HG02678 (cell line): Measurements from ENCODE around the gene TMIE.

Experiments
- ATAC-seq: cut with Tn5 transposase; IDR thresholded peaks from one replicate; pipeline ENCODE4 v1.9.1; 2021; ENCODE audit warnings: mild to moderate bottlenecking, moderate library complexity; ENCODE audit not compliant: unreplicated experiment

TMIE gene

DNA sequence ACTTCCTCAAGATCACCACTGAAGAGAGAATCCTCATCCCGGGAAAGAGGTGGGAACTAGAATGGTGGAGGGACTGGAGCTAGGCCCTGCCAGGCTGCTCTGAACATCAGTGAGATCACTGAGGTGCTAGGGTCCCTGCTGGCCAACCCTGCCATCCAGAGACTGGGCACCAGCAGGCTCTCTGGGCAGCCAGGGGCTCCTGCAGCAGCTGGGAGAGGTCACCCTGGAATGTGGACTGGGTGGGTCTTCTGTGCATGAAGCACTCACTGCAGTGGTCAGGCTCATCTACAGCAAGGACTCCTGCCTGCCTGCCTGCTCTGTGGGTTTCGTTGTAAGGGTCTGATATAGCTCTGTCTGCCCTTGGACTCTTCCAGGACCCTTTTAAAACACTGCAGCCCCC, 32.6 kb upstream of the TMIE start:
- no peak for ATAC-seq

DNA sequence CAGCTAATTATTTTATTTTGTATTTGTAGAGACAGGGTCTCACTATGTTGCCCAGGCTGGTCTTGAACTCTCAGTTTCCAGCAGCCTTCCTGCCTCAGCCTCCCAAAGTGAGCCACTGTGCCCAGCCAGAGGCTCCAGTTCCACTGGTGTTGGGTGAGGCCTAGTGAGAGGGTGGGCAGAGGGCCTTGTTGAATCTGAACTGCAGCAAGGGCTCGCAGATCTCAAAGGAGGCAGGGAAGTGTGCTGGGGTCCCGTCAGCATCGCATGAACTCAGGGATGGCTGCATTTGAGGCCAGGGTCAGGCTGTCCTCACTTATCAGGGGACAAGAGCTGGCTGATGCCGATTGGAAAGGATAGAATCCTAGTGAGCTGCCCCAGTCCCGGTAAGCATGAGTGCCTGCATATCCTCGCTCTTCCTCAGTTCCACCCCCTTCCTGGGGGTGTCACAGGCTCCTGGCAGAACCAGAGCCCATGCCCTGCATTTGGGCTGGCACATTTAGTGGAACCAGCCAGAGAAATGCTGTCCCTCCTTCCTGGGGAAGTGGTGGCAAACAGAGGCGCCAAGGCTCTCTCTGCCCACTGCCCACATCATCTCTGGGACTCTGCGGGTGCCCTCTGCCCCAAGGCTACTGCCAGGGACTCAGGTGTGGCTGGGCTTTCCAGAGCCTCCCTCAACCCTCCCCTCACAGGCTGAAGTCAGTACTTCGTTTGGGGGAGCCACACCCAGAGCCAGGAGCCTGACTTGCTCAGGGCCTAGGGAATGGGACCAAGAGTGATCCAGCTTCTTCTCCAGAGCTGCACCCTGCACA, 31.8 kb upstream of the TMIE start:
- ATAC-seq, result no peak

DNA sequence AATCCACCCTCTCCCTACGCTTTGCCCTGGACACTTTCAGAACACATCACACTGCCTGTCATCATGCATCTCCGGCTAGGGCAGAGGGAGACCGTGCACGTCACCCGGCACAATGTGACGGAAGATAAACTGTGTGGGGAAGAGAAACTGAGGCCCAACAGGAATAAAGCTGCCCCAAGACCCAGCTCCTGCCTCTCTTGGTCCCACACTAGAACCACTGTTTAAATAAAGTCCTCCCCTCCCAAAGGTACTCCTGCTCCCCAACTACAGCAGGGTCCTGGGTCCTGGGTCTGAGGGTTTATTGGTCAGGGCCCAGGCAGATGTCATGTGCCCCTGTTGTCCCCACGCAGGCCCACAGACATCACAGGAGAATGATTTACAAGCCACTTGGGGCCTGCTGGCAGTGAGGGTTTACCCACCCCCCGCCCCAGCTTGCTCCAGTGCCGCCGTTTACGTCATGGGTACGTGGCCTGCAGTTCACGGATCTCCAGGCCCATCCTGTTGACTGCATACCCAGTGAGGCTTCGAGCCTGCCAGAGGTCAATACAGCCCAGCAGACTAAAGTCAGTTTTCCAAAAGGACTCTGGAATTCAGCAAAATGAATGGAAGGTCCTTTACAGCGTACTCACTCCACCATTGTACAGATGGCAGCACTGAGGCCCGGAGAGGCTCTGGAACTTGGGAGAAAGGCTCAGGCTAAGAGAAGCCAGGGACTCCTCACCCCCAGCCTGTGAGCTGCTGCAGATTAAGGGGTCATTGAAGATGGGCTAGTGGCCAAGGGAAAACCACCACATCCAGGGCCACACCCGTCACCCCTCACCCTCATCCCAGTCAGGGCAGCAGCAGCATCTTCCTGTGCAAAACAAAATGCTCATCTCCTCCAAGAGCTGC, 30.9 kb upstream of the TMIE start:
- ATAC-seq, result no peak

DNA sequence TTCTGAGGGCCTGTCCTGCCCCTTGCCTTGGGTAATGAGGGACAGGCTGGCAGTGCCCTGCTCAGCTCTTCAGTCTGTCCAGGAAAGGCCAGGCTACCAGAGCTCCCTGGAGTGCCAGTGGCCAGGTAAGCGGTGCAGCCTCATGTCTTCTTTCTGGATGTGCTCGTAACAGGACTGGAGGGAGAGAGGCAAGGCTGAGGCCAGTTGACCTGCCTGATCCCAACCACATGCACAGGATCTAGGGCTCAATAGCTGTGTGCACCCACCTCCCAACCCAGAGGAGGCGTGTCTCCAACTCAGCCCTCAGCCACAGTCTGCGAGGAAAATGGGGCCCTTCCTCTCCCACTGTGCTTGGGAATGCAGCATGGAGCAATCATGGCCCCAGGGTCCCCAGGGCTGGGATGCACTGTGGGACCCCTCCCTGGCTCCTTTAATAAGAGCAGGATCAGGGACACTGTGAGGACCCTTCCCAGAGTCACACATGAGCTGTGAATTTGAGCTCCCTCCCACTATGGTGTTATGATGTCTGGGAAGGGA, 30.2 kb upstream of the TMIE start:
- ATAC-seq, result no peak

DNA sequence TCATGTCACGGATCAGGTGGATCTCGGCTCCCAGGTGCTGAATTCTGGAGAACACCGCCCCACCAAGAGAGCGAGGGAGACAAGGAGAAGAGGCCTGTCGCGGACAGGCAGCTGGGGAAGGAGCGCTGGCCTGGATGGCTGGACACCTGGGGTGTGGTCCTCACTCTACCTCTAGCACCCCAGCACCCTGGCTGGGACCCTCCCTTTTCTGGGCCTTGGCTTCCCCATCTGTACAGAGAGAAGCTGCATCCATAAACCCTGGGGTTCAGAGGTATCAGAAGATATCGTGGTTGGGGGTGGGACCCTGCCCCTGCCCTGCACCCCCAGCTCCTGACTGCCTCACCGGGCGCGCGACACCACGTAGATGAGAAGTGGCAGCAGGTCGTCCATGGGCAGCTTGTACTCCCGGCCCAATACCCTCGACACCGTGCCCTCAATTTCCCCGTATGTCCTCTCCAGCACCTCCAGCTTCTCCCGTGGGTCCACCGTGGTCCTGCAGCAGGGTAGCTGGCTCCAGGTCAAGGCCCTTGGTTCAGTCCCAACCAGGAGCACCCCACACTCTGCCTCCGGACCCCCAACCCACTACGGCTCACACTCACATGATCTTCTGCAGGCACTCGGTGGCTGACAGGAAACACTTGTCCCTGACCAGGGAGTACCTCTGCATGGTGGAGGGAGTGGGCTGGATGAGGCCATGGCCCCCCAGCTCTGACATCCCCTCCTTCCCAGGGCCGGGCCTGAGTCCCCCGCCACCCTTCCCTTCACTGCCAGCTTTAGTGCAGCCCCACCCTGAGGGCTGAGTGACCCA, 29.4 kb upstream of the TMIE start:
- no peak for ATAC-seq

DNA sequence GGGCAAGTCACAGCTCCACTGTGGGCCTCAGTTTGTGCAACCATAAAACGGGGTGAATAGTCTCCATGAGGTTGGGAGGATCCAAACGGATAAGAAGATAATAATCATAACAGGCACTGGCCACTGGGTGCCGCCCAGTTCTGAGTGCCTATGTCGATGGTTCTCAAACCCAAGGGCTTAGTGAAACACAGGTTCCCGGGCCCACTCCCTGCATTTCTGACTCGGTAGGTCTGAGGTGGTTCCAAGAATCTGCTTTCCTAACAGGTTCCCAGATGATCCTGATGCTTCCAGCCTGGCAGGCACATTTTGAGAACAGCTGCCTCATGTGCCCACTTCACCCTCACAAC, 28.9 kb upstream of the TMIE start:
- no peak for ATAC-seq

DNA sequence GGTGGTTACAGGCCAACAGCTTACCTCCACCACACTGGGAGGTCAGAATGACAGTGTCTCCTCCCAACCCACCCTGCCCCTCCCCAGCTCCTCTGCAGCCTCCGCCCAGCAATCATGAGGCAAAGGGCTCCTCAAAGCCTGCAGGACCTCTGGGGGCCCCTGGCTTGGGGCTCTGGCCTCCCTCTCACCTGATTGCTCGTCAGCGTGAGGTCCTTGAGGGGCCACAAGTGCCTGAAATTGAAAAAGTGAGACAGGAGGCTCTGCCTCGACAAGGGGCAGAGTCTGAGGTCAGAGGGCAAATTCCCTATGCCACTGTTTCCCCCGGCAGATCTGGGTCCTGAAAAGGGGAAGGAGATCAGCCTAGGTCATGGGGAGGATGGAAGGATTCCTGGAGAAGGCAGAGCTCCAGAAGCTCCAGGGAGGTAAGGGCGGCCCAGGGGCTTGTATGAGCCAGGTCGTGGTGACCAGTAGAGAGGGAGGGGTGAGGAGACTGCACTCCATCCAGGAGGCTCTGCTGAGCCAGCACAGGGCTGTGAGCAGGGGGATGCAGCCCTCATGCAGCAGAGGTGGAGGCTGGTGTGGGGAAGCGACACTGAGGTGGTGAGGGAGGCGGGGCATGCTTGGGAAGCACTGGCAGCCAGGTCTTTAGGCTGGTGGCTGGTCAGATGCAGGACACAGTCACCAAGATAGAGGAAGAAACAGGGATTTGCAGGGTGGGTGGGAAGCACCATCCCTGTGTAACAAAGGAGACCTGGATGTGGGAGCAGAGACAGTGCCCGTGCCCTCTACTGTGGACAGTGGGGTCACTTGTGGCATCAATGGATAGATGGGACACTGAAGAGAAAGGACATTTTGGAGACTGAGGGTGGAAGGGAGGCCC, 27.8 kb upstream of the TMIE start:
- no peak for ATAC-seq

DNA sequence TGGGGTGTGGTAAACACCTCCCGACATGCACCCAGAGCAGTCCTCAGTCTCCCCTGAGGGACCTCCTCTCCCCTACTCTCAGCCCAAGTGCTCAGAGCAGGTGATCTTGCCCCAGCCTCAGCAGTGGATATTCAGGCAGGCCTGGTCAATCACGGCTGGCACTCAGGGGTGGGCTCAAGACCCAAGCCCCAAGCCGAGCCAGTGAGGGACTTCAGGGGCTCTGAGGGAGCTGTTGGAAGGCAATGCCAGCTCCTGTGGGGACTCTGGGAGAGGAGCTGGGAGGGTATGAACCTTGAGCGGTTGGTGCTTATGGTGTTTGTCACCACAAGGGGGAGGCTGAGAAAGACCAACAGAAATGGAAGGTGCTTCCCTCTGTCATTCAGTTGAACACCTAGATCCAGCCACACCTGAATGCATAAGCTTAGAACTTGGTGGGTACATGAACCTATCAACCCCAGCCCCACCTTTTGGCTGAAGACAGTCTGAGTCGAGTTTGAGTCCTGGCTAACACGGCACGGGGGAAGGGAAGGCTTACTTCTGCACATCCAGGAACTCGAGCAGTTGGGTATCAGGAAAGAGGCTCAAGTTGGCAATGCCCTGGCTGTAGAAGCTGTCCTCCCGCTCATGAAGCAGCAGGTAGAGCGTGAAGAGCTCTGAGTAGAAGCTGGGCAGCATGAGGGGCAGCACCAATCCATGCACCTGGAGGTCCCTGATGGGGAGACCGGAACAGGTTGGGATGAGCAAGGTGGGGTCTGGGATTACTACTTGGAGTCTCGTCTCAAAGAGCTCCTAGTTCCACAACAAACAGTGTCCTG, 27.0 kb upstream of the TMIE start:
- no peak for ATAC-seq

DNA sequence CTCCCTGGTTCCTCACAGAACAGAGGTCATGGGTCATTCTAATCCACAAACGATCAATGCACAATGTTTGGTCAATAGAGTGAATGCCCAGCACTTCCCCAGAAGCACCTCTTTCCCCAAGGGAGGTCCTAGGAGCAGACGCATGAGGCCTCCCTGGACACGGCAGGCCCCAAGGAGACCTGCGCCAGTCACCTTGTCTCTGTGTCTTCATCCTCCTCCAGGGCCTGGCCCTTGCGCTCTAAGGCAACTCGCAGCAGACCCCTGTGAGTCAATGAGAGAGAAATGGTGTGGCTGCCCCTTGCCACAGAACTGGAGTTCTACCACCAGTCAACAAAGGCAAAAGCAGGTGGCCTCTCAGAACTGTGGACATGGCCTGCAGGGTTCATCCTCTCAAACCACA, 25.8 kb upstream of the TMIE start:
- ATAC-seq, result no peak

DNA sequence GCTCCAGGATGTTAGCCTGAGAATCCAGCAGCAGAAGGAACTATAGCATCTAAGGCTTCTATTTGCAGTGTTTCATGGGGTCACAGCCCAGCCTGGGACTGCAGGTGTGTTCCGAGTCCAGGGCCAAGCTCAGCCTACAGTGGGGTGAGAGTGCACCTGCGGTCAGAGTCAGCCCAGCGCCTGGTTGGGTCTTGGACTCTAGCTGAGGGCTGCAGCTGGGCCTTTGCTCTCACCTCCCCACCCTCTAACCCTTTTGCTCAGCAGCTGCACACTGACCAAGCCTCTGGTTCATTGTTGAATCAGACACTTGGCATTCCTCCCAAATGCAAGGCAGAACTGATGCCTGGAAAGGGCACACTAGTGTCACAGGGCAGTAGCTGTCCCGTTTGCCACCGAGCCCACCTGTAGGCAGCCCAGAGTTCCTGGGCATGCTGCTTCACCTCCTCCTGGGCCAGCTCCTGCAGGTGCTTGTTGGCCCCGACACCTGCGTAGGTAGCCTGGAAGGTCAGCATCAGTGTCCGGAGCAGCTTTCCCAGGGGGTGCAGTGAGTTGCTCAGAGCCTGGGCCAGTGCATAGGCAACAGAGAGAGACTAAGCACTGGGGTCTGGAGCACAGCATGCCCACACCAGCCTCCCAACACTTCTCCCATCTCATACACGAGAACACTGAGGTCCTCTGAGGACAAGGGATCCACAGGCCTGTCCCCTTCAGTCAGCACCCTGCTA, 25.2 kb upstream of the TMIE start:
- ATAC-seq, result no peak

DNA sequence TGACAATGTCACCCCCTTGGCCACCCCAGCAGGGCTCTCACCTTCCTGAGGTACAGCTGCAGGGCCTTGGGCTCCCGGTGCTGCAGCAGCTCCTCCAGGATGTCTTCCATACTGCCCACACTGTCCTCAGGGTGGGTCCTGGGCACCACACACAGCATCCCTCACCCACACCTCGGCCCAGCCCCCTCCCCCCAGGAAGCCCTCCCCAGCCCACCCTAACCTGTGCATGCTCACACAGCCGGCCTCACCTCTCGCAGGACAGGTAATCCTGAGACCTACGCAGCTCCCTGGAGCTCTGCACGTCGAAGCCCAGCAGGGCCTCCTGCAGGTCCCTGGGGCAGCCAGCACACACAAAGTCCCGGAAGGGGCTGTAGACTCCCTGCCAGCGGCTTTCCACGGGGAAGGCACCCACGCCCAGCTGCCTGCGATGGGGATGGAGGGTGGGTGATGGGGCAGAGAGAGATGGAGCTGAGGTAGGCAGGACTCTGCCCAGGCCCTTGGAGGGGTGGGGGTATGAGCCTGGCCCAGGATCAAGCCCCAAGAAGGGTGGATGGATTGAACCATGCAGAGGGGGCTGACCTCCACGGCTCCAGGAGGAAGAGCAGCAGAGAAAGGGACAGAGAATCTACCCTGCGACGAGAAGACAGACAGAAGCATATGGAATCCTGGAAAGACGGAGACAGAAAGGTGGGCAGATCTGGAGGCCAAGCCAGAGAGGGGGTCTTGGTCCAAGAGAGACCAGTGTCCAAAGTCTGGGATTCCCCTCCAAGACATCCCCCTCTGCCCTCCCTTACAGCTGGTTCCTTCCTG, 24.4 kb upstream of the TMIE start:
- ATAC-seq, result no peak

DNA sequence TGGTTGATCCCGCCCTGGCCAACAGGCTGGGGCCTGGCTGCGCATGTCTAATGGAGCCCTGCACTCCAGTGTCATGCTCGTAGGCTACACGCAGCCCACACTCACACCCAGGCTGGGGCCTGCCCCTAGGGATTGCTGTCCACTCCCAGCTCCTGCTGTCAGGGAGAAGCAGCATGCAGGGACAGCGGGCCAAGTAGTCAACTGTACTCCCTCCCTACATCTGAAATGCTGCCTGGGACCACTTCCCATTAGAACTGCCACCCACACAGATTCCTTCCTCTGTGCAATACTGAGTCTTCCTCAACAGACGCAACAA, 23.8 kb upstream of the TMIE start:
- no peak for ATAC-seq

DNA sequence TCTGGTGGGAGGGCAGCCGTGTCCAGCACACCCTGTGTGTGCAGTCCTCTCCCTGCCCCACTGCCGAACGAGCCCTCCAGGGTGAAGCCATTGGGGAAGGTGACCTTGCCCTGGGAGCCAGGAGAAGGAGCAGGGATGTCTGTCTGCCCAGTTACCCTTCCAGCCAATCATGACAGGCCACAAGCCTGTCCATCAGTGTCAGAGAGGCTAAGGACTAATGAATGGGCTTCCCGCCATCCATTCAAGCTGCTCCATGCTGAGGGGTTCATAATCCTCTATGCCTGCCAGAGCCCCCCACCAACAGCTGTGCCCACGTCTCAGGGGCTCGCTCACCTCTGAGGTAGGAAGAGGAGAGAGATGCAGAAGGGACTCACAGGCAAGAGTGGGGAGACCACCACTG, 22.9 kb upstream of the TMIE start:
- no peak for ATAC-seq

DNA sequence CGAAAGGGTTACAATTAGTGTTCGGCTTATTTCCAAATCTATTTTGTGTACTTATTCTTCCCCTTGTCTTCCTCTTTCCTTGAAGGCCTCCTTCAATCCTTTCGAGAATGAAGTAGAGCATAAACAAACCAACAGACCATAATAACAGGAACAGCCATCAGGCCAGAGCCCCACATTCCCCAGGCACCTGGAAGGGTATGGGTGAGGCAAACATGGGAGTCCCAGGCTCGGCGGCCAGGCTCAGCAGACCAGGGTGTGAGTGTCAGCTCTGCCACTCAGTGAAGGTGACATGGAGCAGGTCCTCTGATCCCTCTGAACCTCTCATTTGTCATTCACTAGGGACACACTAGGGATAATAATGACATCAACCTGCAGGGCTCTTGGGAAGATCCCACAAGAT, 21.5 kb upstream of the TMIE start:
- ATAC-seq, result no peak

DNA sequence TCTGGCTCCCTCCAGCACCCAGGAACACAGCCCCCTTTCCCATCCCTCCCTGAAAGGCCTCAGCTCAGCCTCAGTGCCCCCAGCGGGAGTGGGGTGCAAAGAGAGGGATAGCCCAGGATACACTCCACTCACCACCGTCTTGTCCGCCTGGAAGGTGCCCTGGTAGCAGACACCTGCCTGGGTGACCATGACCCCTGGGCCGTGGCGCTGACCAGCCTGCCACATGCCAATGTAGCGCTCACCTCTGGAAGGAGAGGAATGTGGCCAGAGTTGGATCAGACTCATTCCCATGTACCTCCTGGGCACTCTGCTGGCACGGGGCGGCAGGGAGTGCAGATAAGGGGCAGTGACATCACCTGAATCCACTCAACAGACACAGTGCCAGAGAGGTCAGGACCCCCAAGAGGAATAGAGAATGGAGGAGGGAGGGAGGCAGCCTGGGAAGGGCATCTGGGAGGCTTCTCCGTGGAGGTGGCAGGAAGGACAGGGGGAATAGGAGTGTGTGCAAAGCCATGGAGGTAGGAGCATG, 20.8 kb upstream of the TMIE start:
- ATAC-seq, result no peak

DNA sequence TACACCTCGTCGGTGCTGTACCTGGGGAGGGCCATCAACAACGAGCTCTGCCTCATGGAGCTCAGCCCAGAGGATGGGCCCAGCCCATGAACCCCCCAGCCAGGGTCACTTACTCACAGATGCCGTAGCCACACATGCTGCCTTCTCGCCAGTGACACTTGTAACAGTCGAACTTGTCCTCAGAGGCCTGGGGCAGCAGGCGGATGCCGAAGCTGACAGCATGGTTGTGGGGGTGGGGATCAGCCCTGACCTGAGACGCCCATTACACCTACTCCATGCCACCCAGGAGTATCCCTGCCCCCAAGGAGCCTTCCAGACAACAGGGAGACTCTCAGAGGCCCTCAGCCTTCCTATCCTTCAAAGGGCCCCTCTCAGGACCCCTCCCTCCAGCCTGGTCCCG, 19.8 kb upstream of the TMIE start:
- no peak for ATAC-seq

DNA sequence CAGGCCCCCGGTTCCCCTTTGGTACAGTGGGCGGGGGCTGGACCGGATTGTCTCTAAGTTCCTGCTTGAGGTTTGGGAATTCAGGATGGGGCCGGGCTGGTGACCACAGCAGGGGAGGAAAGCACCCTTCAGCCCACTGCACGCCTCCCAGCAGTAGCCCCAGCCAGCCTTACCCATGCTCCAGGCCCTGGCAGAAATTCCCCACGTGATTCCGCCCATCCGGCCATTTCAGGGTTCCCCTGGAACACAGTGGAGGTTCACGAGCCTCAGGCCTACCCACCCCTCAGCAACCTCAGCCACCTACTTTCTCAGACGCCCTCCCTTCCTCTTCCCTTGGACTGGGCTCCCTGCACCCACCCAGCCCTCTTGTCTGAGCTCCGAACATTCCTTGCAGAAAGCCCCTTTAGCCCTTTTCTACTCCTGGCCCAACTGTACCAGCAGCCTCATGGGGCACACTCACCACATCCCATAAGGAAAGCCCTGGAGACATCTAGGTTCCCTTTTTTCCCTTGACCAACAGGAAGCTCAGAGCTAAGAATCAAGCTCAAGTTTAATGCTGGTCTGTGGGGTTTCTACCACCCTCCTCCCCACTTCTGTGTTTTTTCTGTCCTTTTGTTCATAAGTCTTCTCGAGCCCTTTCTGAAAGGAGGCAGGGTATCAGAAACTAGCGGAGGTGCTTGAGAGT, 19.2 kb upstream of the TMIE start:
- no peak for ATAC-seq
